Heart left ventricle (tissue), 13 donors: ENCODE data around the gene MEX3A.
"Not testable (repeated sequence)": the region's sequence is repeated elsewhere in the genome, so short reads cannot be mapped to it uniquely, and the experiment has no call there.

Experiments used
- POLR2A ChIP-seq, 2 donors: fragments of 450-650 bp; IDR thresholded peaks; one replicate each; pipeline ENCODE4 v1.6.1; 2017; ENCODE audit warnings: antibody characterized with exemption in 2 of 2, mild to moderate bottlenecking in 2 of 2, moderate library complexity in 2 of 2
- TF ChIP-seq, protein P1 (sequence below), 12 donors: fragments of 200-600 bp; sonication (generic) in 4 of 12; IDR thresholded peaks; one replicate each; pipeline versions ENCODE4 v1.5.0 to v1.8.0; 2018 to 2022; ENCODE audit warnings: antibody characterized with exemption in 12 of 12, mild to moderate bottlenecking in 5 of 12
- donor health status: ischemic (EF 13 %, LVEDD 7.1; RV severe dilation, severe dysfunction).
- donor health status: DM: no; HTN: yes; CAD: no.
- donor health status: DM: no; HTN: no; CAD: no.
- donor health status: ischemic (EF 25% LVEDD 6.9; RV normal size, moderate dysfunction).
- donor health status: ischemic (EF 25% LVEDD 5.7; RV mildly dilated, moderate dysfunction).
- donor health status: ischemic (EF 35%, LVEDD 5.7; RV mildly dilated, moderate dysfunction).
- donor health status: nonischemic (EF 11% LVEDD 7.7; RV severe dilation, severe dysfunction).
- donor health status: DM: yes; HTN: yes; CAD: no.
- donor health status: PGD.
- donor health status: ischemic (EF 29% LVEDD 5.4; RV normal size, mild dysfunction).
- donor health status: nonischemic (EF 23%, LVEDD 6.1; RV moderate dilation, normal function).

DNA sequence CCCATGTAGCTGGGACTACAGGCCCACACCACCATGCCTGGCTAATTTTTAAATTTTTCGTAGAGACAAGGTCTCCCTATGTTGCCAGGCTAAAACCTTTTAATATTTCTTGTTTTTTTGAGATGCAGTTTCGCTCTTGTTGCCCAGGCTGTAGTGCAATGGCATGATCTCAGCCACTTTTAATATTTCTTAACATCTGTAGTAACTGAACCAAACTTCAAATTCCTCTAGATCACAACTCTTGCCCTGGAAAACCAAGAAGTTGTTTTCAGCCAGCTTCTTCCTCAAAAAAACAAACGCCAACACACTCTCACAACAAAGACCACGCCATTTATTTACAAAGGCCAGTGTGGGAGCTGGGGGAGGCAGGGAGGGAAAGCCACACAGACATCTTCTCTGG, 47.3 kb downstream of the MEX3A start:
- TF ChIP-seq POLR2A (IDR thresholded peaks at IDR 0.05): not testable (repeated sequence)
- TF ChIP-seq, protein P1, sequence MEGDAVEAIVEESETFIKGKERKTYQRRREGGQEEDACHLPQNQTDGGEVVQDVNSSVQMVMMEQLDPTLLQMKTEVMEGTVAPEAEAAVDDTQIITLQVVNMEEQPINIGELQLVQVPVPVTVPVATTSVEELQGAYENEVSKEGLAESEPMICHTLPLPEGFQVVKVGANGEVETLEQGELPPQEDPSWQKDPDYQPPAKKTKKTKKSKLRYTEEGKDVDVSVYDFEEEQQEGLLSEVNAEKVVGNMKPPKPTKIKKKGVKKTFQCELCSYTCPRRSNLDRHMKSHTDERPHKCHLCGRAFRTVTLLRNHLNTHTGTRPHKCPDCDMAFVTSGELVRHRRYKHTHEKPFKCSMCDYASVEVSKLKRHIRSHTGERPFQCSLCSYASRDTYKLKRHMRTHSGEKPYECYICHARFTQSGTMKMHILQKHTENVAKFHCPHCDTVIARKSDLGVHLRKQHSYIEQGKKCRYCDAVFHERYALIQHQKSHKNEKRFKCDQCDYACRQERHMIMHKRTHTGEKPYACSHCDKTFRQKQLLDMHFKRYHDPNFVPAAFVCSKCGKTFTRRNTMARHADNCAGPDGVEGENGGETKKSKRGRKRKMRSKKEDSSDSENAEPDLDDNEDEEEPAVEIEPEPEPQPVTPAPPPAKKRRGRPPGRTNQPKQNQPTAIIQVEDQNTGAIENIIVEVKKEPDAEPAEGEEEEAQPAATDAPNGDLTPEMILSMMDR (IDR thresholded peaks at IDR 0.05): not testable (repeated sequence)
